Fibroblast of lung (primary cell): ENCODE data around the gene GABRR2. TPM values are rescaled to one million over a fixed set of nuclear protein-coding genes. Genes with fewer than 3 reads are reported as not detected.

Experiments
- DNase-seq, 2 donors: peaks; one replicate each; pipeline versions ENCODE4 v3.0.0 to v3.0.0-alpha.2; 2010; ENCODE audit warnings: low read depth in 2 of 2
- H2AFZ ChIP-seq: 2 replicates; pipeline ENCODE4 v1.5.1; 2012; ENCODE audit warnings: low read length, control low read depth, inconsistent platforms
- H3K27ac ChIP-seq: 2 replicates; pipeline ENCODE4 v1.5.1; 2011; ENCODE audit warnings: low read length, control low read depth; ENCODE audit not compliant: insufficient read depth
- H3K27me3 ChIP-seq: 2 replicates; pipeline ENCODE4 v1.5.1; 2011; ENCODE audit warnings: mild to moderate bottlenecking, low read length; ENCODE audit not compliant: control insufficient read depth, insufficient read depth
- H3K36me3 ChIP-seq: 2 replicates; pipeline ENCODE4 v1.5.1; 2011; ENCODE audit warnings: low read length; ENCODE audit not compliant: control insufficient read depth, insufficient read depth
- H3K4me1 ChIP-seq: 2 replicates; pipeline ENCODE4 v1.5.1; 2011; ENCODE audit warnings: low read length; ENCODE audit not compliant: control insufficient read depth, insufficient read depth; ENCODE audit errors: extremely low read depth
- H3K4me2 ChIP-seq: 2 replicates; pipeline ENCODE4 v1.5.1; 2011; ENCODE audit warnings: low read length, control low read depth; ENCODE audit not compliant: insufficient read depth; ENCODE audit errors: extremely low read depth
- H3K4me3 ChIP-seq, 4 experiments: fragments of 200-600 bp in 1 of 4; sonication (generic) in 1 of 4; replicated peaks in 1 of 4; 2 replicates each; pipeline ENCODE4 v1.5.1; 2011 to 2016; ENCODE audit warnings: low read length in 4 of 4, low read depth in 3 of 4, mild to moderate bottlenecking in 3 of 4, control low read depth in 2 of 4, inconsistent platforms in 1 of 4, mixed read lengths in 1 of 4; ENCODE audit not compliant: insufficient read depth in 1 of 4; ENCODE audit errors: control extremely low read depth in 1 of 4
- H3K79me2 ChIP-seq: 2 replicates; pipeline ENCODE4 v1.5.1; 2012; ENCODE audit warnings: mild to moderate bottlenecking, low read length, inconsistent platforms; ENCODE audit not compliant: control insufficient read depth, insufficient read depth
- H3K9ac ChIP-seq: 2 replicates; pipeline ENCODE4 v1.5.1; 2011; ENCODE audit warnings: mild to moderate bottlenecking, low read length, control low read depth; ENCODE audit not compliant: insufficient read depth
- H3K9me3 ChIP-seq: 2 replicates; pipeline ENCODE4 v1.5.1; 2012; ENCODE audit warnings: low read depth, low read length; ENCODE audit not compliant: control insufficient read depth, insufficient read depth
- H4K20me1 ChIP-seq: 2 replicates; pipeline ENCODE4 v1.5.1; 2011; ENCODE audit warnings: low read length; ENCODE audit not compliant: control insufficient read depth, insufficient read depth; ENCODE audit errors: extremely low read depth
- EZH2 ChIP-seq: IDR thresholded peaks from 2 replicates; pipeline ENCODE4 v1.5.1; 2012; ENCODE audit warnings: low read length, control low read depth, mild to moderate bottlenecking; ENCODE audit errors: missing control alignments
- polyA plus RNA-seq, 2 donors: library from polyadenylated mRNA; depleted of rRNA in 1 of 2; stranded (reverse) in 1 of 2; unstranded in 1 of 2; fragments of >200 nt; gene quantifications; 2 replicates each; pipeline ENCODE4 v1.2.1, GENCODE V29; 2011 to 2012; ENCODE audit warnings: missing spikeins in 1 of 2
- total RNA-seq: library from RNA; depleted of rRNA; stranded (reverse); fragments of >200 nt; gene quantifications from 2 replicates; pipeline ENCODE4 v1.2.1, GENCODE V29; 2014
- TF ChIP-seq, protein P1 (sequence below), 2 donors: IDR thresholded peaks in 1 of 2; conservative IDR thresholded peaks in 1 of 2; 1 replicate in 1 of 2; 2 replicates in 1 of 2; pipeline ENCODE4 v1.5.1; 2011 to 2012; ENCODE audit warnings: low read length in 2 of 2, control low read depth in 1 of 2, inconsistent platforms in 1 of 2, low read depth in 1 of 2, mild to moderate bottlenecking in 1 of 2

Gene GABRR2
- total and polyA plus RNA-seq, 2 donors (not counting 1 experiment from before 2014, with no cell fraction given), result 0.05 to 0.17 TPM

DNA sequence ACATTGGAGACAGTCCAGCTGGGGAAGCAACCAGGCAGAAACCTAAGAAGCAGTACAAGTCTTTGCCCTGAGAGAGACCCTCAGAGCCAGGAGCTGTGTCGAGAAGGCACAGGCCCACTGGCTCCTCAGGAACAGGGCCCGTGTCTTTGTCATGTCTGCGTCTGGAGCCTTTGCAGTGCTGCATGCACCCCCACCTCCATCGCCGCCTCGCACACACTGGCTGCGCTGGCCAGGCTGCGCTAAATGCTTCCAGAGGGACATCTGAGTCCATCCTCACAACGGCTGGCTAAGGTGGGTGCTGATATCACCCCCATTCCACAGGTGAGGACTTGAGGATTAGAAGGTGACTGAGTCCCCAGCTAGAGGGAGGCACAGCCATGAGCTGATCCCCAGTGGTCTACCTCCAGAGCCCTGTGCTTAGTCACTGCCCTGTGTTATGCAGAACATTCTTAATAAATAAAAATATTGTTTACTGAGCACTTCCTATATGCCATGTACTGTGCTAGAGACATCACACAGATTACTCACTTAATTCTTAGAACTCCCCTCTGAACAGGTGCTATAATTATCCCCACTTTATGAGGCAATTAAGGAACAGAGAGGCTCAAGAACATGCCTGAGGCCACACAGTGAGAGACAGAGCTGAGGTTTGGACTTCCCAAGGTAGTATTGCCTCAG, 27.6 kb downstream of the GABRR2 start:
- Histone ChIP-seq H3K27me3 (peaks cover 6% of the 10 kb centered on the region), H3K4me3 (no peak overlapping the region), H3K27ac (no peak overlapping the region), H3K79me2 (no peaks in the 10 kb centered on the region), H3K4me1 (no peaks in the 10 kb centered on the region), H4K20me1 (no peaks in the 10 kb centered on the region), H3K36me3 (no peaks in the 10 kb centered on the region), H3K4me2 (no peak overlapping the region), H3K9ac (no peak overlapping the region), H2AFZ (no peak overlapping the region), H3K9me3 (no peaks in the 10 kb centered on the region)
- no peak for DNase-seq
- TF ChIP-seq, protein P1, sequence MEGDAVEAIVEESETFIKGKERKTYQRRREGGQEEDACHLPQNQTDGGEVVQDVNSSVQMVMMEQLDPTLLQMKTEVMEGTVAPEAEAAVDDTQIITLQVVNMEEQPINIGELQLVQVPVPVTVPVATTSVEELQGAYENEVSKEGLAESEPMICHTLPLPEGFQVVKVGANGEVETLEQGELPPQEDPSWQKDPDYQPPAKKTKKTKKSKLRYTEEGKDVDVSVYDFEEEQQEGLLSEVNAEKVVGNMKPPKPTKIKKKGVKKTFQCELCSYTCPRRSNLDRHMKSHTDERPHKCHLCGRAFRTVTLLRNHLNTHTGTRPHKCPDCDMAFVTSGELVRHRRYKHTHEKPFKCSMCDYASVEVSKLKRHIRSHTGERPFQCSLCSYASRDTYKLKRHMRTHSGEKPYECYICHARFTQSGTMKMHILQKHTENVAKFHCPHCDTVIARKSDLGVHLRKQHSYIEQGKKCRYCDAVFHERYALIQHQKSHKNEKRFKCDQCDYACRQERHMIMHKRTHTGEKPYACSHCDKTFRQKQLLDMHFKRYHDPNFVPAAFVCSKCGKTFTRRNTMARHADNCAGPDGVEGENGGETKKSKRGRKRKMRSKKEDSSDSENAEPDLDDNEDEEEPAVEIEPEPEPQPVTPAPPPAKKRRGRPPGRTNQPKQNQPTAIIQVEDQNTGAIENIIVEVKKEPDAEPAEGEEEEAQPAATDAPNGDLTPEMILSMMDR (conservative IDR thresholded peaks at IDR 0.05 in 1 of 2, IDR thresholded peaks at IDR 0.05 in 1 of 2; ENCODE audit: low read depth in 1 of 2, low read length in 2 of 2), result no peak
- TF ChIP-seq EZH2, result no peak

DNA sequence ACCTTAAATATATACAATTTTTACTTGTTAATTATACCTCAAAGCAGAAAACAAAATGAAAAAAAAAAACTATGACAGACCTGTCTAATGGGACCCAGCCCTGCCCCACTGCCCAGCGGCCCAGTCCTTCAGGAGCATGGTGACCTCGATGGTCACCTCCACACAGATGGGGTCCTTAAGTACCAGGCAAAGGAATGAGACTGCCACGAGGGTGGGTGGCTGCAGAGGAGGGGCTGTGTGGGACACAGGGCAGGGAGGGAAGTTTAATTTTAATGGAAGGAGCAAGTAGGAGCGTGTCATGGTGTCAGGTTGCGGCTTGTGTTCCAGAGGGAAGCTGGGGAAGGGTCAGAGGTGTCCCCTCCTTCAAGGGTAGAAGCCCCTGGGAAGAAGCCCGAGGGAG, 28.6 kb downstream of the GABRR2 start:
- Histone ChIP-seq H2AFZ (no peak overlapping the region), H3K27ac (no peak overlapping the region), H3K4me2 (no peak overlapping the region), H3K9me3 (no peaks in the 10 kb centered on the region), H3K27me3 (peaks cover 6% of the 10 kb centered on the region), H3K4me3 (no peak overlapping the region), H3K79me2 (no peaks in the 10 kb centered on the region), H3K4me1 (no peaks in the 10 kb centered on the region), H4K20me1 (no peaks in the 10 kb centered on the region), H3K36me3 (no peaks in the 10 kb centered on the region), H3K9ac (no peak overlapping the region)
- no peak for TF ChIP-seq EZH2
- TF ChIP-seq, protein P1 (conservative IDR thresholded peaks at IDR 0.05 in 1 of 2, IDR thresholded peaks at IDR 0.05 in 1 of 2; ENCODE audit: low read depth in 1 of 2, low read length in 2 of 2), result no peak
- DNase-seq, result no peak

DNA sequence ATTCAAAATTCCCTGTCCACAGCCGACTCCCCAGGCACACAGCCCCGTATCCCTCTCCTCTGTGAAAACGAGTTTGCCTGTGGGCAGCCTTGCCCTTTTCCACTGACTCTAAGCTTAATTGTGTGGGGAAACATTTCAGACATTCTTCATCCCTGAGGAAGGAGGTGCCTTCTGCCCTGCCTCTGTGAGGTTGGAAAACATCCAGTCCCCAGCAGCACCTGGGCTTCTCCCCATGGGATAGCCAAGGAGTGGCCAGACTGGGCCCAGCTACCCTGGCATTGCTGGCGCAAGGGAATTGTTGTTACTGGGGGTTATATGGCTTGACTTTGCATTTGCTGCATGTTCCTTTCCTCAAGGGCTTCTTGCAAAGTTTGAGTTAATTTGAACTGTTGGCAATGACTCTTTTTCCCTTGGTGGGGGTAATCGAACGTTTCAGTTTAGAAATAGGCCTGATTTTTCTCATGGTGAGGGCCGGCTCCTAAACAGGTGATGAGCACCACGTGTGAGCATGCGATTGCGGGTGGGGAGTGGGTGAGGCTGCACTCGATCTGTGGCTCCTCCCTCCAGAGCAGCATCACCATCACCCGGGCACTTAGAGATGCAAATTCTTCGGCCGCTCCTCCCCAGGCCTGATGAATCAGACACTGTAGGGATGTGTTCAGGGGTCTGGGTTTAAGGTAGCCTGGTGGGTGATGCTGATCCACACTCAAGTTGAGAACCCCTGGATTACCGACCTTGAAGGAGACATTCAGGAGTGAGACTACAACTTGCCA, 29.9 kb downstream of the GABRR2 start:
- no peaks in the 10 kb centered on the region for H3K36me3 ChIP-seq
- no peak overlapping the region for H2AFZ ChIP-seq
- H3K27ac ChIP-seq, result no peak overlapping the region
- no peaks in the 10 kb centered on the region for H4K20me1 ChIP-seq
- H3K9ac ChIP-seq, result no peak overlapping the region
- peak in 1 of 2 donors; percentile 6 for DNase-seq
- no peaks in the 10 kb centered on the region for H3K4me1 ChIP-seq
- no peak overlapping the region for H3K4me2 ChIP-seq
- no peaks in the 10 kb centered on the region for H3K79me2 ChIP-seq
- H3K9me3 ChIP-seq, result no peaks in the 10 kb centered on the region
- TF ChIP-seq, protein P1 (conservative IDR thresholded peaks at IDR 0.05 in 1 of 2, IDR thresholded peaks at IDR 0.05 in 1 of 2; ENCODE audit: low read depth in 1 of 2, low read length in 2 of 2), result no peak
- TF ChIP-seq EZH2, result no peak
- H3K4me3 ChIP-seq, result no peak overlapping the region
- H3K27me3 ChIP-seq, result peaks cover 6% of the 10 kb centered on the region
